Lower leg skin (tissue), 4 donors: ENCODE data around the gene GRM3. TPM values are rescaled to one million over a fixed set of nuclear protein-coding genes. Genes with fewer than 3 reads are reported as not detected.

Experiments
- DNase-seq, 2 donors: peaks; one replicate each; pipeline ENCODE4 v3.0.0-alpha.2; 2019; ENCODE audit warnings: low spot score in 2 of 2
- H3K4me3 ChIP-seq: fragments of 200-600 bp; sonication (generic); 2 replicates; pipeline ENCODE4 v1.5.1; 2017; ENCODE audit warnings: mild to moderate bottlenecking, low read depth; ENCODE audit not compliant: poor library complexity, severe bottlenecking
- CTCF ChIP-seq, 3 donors: fragments of 450-650 bp; IDR thresholded peaks; one replicate each; pipeline ENCODE4 v1.5.1; 2016; ENCODE audit warnings: antibody characterized with exemption in 3 of 3, mild to moderate bottlenecking in 3 of 3, moderate library complexity in 2 of 3
- POLR2A ChIP-seq, 2 donors: fragments of 450-650 bp; IDR thresholded peaks; one replicate each; pipeline ENCODE4 v1.6.1; 2016 to 2017; ENCODE audit warnings: antibody characterized with exemption in 2 of 2, mild to moderate bottlenecking in 1 of 2, moderate library complexity in 1 of 2
- WGBS, 2 donors: methylation state at CpG; one replicate each; pipeline ENCODE4 v1.1.5; 2018; 5-methylcytosine and 5-hydroxymethylcytosine counted together
- intact Hi-C: fragments of 100-400 bp; cut with DNase I; formaldehyde crosslinking; loops from one replicate; pipeline ENCODE4 v1.15.0; 2023; ENCODE audit warnings: low total_unique reads
- total RNA-seq, 4 donors: library from RNA; depleted of rRNA; stranded (reverse); fragments of >200 nt; gene quantifications; one replicate each; pipeline ENCODE4 v1.1.0, GENCODE V29; 2016

The GRM3 gene
- total RNA-seq, 4 donors from 2014 or later, result not detected

GRCh38 chr7:86644282-86645224, 844 bp downstream of the GRM3 start:
- TF ChIP-seq POLR2A (IDR thresholded peaks at IDR 0.05) (no peak), CTCF (IDR thresholded peaks at IDR 0.05) (no peak)
- WGBS, 2 donors, result 2 to 6% methylated on average over 38 to 42 of the region's 42 CpGs
- H3K4me3 ChIP-seq, result no peak overlapping the region
- intact Hi-C loops, result no loop called here
- DNase-seq, result no peak

DNA sequence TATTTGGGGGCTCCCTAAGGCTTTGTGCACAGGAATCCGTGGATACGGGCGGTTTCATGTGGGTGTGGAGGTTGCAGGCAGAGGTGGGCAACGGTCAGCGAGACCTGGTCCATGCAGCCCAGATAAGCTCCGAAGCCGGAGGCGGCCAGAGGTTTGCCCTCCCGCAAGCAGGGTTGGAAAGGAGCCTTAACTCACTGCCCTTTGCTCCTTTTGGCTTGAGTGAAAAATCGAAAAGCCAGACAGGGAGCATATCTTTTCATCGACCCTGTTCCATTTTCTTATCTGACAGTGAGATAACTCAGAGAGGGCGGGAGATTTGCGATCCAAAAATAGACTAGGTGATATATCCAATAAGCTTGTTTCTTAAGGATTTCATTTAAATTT, 1.5 kb downstream of the GRM3 start:
- intact Hi-C loops, result no loop called here

GRCh38 chr7:86645676-86646276, 2.1 kb downstream of the GRM3 start:
- no peak for DNase-seq
- 44 to 47% methylated on average over 2 of the region's 2 CpGs for WGBS, 2 donors
- TF ChIP-seq CTCF (IDR thresholded peaks at IDR 0.05), result no peak
- TF ChIP-seq POLR2A (IDR thresholded peaks at IDR 0.05), result no peak
- intact Hi-C loops, result no loop called here
- no peak overlapping the region for H3K4me3 ChIP-seq

More for the DNA sequence above, 1.5 kb downstream of the GRM3 start:
- 13 to 21% methylated on average over 13 of the region's 13 CpGs for WGBS, 2 donors
- DNase-seq, result no peak
- no peak overlapping the region for H3K4me3 ChIP-seq
- TF ChIP-seq CTCF (IDR thresholded peaks at IDR 0.05), result no peak
- TF ChIP-seq POLR2A (IDR thresholded peaks at IDR 0.05), result no peak

DNA sequence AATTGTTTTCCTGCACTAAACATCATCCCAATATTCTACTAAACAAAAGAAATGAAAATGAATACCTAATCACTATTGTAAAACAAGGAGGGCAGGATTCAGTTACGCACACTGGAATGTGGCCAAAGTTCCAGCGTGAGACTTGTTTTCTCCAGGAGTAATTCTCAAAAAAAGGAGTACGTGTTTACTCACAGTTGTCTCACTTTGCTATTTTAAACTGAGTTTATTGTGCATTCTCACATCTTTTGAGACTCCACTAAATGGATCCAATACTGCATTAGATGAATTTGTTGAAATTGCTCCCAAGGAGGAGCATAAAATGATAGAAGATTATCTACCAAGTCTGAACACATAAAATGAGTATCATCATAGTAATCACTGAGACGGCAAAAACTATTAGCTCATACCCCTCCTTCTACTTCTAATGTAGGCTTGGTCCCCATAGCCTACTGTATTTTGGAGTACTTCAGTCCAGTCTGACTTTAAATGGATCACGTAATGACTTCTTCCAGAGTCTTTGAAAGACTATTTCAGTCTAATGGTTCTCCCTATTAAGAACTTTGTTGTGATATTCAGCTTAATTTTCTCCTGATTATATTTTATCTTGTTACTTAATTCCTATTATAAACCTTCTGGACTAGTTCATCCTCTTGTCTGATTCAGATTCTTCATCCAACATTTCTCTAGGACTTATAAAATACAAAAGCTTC, 3.8 kb downstream of the GRM3 start:
- WGBS, 2 donors, result 63 to 81% methylated on average over 5 of the region's 5 CpGs
- H3K4me3 ChIP-seq, result no peak overlapping the region
- no peak for DNase-seq
- no peak for TF ChIP-seq CTCF (IDR thresholded peaks at IDR 0.05)
- TF ChIP-seq POLR2A (IDR thresholded peaks at IDR 0.05), result no peak
- intact Hi-C loops, result no loop called here

- H3K4me3 ChIP-seq, result no peak overlapping the region
- DNase-seq, result no peak
- intact Hi-C loops, result no loop called here
- 65 to 66% methylated on average over 1 of the region's 1 CpG for WGBS, 2 donors
- TF ChIP-seq CTCF (IDR thresholded peaks at IDR 0.05) (no peak), POLR2A (IDR thresholded peaks at IDR 0.05) (no peak)
Observed at GRCh38 chr7:86648169-86648568, 4.5 kb downstream of the GRM3 start.
